GM21360 (cell line): ENCODE data around the gene TFEC.
"Not testable (repeated sequence)": the region's sequence is repeated elsewhere in the genome, so short reads cannot be mapped to it uniquely, and the experiment has no call there.

Source experiments
- ATAC-seq: cut with Tn5 transposase; IDR thresholded peaks from one replicate; pipeline ENCODE4 v1.9.1; 2021; ENCODE audit warnings: mild to moderate bottlenecking, moderate library complexity; ENCODE audit not compliant: unreplicated experiment

Gene TFEC

GRCh38 chr7:115932880-115933279 lies 97.7 kb downstream of the TFEC start:
- ATAC-seq = no peak

- not testable (repeated sequence) for ATAC-seq
These were observed 100.4 kb downstream of the TFEC start for GRCh38 chr7:115930184-115930583.

GRCh38 chr7:115929736-115930135 lies 100.8 kb downstream of the TFEC start:
- not testable (repeated sequence) for ATAC-seq

GRCh38 chr7:115924411-115924810 lies 106.2 kb downstream of the TFEC start:
- ATAC-seq = no peak

GRCh38 chr7:115920367-115920766 lies 110.2 kb downstream of the TFEC start:
- ATAC-seq = no peak

- no peak for ATAC-seq
These were observed 115.6 kb downstream of the TFEC start for GRCh38 chr7:115914951-115915350.

- ATAC-seq = no peak
These were observed 119.1 kb downstream of the TFEC start for GRCh38 chr7:115911465-115911864.

GRCh38 chr7:115910541-115911164 lies 119.9 kb downstream of the TFEC start:
- ATAC-seq = peak; percentile 77

GRCh38 chr7:115906731-115907130 lies 123.8 kb downstream of the TFEC start:
- ATAC-seq = no peak

GRCh38 chr7:115889669-115889984 lies 140.9 kb downstream of the TFEC start:
- ATAC-seq = no peak

GRCh38 chr7:115888981-115889668 lies 141.4 kb downstream of the TFEC start:
- ATAC-seq = no peak

- no peak for ATAC-seq
These were observed 145.0 kb downstream of the TFEC start for GRCh38 chr7:115885550-115885949.
